Measurements from ENCODE around the gene LHX3.

Gene LHX3

DNA sequence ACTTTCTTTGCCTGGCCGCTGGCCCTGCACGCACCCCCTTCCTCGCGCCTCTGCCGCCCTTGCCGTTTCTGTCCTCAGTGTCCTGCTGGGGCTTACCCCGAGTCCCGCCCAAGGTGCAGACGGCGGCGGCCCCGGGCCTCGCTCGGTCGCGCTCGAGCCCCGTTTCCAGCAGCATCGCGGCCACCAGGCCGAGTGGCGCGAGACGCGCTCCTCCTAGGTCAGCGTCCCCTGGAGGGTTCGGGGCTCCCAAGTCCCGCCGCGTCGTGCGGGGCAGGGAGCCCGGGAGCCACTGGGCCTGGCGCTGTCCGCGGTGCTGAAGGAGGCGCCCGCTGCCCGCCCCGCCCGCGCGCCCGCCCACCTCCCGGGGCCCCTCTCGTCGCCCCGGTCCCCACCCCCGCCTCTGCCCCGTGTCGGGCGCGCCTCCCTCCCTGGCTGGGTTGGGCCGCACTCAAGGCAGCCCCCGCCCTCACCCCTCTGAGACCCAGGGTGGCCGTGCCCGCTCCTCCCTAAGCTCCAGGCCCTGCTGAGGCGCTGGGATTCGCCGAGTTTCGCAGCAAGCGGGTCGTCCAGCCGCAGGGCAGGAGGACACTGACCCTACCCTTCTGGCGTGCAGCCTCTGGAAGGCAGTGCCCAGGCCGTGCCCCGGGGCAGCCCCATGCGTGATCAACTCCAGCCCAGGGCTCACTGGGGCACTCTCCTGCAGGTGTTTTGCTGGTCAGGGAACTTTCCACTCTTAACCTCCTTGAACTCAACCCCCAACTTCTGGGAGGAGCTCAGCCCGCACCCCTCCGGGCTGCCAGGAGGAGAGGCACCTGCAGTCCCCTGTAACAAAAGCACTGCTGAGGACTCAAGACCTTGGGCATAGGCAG is at the start of gene LHX3:
LHX3 (minus strand) TSS at position 291 of the 869 bp plus-strand sequence; CDS start at position 175, 116 bp downstream.
- no peak within 1 kb of the TSS for H3K4me3 ChIP-seq (ENCODE audit: low read depth, low read length)
- DNase-seq (ENCODE audit: low read depth) = no peak
- TF ChIP-seq, protein P1, sequence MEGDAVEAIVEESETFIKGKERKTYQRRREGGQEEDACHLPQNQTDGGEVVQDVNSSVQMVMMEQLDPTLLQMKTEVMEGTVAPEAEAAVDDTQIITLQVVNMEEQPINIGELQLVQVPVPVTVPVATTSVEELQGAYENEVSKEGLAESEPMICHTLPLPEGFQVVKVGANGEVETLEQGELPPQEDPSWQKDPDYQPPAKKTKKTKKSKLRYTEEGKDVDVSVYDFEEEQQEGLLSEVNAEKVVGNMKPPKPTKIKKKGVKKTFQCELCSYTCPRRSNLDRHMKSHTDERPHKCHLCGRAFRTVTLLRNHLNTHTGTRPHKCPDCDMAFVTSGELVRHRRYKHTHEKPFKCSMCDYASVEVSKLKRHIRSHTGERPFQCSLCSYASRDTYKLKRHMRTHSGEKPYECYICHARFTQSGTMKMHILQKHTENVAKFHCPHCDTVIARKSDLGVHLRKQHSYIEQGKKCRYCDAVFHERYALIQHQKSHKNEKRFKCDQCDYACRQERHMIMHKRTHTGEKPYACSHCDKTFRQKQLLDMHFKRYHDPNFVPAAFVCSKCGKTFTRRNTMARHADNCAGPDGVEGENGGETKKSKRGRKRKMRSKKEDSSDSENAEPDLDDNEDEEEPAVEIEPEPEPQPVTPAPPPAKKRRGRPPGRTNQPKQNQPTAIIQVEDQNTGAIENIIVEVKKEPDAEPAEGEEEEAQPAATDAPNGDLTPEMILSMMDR (IDR thresholded peaks at IDR 0.05; ENCODE audit: low read depth, low read length) = no peak
- TF ChIP-seq POLR2A (IDR thresholded peaks at IDR 0.05; ENCODE audit: extremely low read depth, insufficient read length) = no peak
- no peak for TF ChIP-seq MYC (IDR thresholded peaks at IDR 0.05; ENCODE audit: low read depth, low read length)
- TF ChIP-seq, protein P2, sequence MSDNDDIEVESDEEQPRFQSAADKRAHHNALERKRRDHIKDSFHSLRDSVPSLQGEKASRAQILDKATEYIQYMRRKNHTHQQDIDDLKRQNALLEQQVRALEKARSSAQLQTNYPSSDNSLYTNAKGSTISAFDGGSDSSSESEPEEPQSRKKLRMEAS (IDR thresholded peaks at IDR 0.05; ENCODE audit: low read depth, low read length) = no peak

DNA sequence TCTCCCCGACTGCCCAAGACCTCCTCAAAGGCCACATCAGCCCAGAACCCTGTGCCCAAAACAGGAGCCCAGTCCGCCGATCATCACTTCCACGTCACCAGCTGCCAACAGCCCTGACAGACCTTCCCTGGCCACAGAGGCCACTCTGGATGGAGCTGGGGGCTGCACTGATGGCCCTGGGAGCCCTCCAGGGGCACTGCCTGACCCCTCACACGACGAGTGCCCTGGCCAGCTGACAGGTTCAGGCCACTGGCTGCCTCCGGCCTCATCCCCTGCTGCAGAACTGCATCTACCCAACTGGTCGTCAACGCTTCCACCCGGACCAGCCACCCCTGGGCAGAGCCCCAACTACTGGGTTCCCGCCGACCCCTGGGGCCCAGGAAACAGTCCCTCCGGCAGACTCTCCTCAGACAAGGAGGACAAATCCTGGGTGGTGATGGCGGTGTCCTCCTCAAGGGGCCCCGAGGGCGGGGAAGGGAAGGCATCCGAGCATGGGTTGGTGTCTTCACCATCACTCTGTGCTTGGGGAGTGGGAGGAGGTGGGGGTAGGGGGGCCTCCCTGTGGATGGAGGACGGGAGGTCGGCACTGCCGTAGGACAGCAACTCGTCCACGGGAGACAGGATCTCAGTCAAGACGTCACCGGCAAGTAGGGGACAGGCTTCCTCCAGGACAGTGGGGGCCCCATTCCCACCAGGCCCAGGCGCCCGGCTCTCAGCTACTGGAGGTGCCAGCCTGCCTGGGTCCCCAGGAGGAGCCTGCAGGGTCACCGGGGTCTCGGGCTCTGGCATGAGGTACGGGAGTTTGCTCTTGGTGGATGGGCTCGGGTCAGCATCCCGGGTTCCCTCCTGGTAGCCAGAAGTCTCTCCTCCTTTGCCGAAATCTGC is 48.6 kb upstream of the LHX3 start:
- TF ChIP-seq POLR2A (IDR thresholded peaks at IDR 0.05; ENCODE audit: extremely low read depth, insufficient read length) (no peak), MYC (IDR thresholded peaks at IDR 0.05; ENCODE audit: low read depth, low read length) (no peak)
- TF ChIP-seq, protein P2 (IDR thresholded peaks at IDR 0.05; ENCODE audit: low read depth, low read length) = no peak
- TF ChIP-seq, protein P1 (IDR thresholded peaks at IDR 0.05; ENCODE audit: low read depth, low read length) = no peak
- H3K4me3 ChIP-seq (ENCODE audit: low read depth, low read length) = no peak overlapping the region
- DNase-seq (ENCODE audit: low read depth) = no peak

- TF ChIP-seq, protein P1 (IDR thresholded peaks at IDR 0.05; ENCODE audit: low read depth, low read length) = no peak
- TF ChIP-seq, protein P2 (IDR thresholded peaks at IDR 0.05; ENCODE audit: low read depth, low read length) = no peak
- TF ChIP-seq POLR2A (IDR thresholded peaks at IDR 0.05; ENCODE audit: extremely low read depth, insufficient read length) = no peak
- no peak for TF ChIP-seq MYC (IDR thresholded peaks at IDR 0.05; ENCODE audit: low read depth, low read length)
- H3K4me3 ChIP-seq (ENCODE audit: low read depth, low read length) = no peak overlapping the region
- no peak for DNase-seq (ENCODE audit: low read depth)
Measured at GRCh38 chr9:136252846-136253245, 47.9 kb upstream of the LHX3 start.

- TF ChIP-seq MYC (IDR thresholded peaks at IDR 0.05; ENCODE audit: low read depth, low read length) = no peak
- TF ChIP-seq, protein P1 (IDR thresholded peaks at IDR 0.05; ENCODE audit: low read depth, low read length) = no peak
- no peak overlapping the region for H3K4me3 ChIP-seq (ENCODE audit: low read depth, low read length)
- DNase-seq (ENCODE audit: low read depth) = no peak
Measured at GRCh38 chr9:136252281-136252680, 47.4 kb upstream of the LHX3 start.

DNA sequence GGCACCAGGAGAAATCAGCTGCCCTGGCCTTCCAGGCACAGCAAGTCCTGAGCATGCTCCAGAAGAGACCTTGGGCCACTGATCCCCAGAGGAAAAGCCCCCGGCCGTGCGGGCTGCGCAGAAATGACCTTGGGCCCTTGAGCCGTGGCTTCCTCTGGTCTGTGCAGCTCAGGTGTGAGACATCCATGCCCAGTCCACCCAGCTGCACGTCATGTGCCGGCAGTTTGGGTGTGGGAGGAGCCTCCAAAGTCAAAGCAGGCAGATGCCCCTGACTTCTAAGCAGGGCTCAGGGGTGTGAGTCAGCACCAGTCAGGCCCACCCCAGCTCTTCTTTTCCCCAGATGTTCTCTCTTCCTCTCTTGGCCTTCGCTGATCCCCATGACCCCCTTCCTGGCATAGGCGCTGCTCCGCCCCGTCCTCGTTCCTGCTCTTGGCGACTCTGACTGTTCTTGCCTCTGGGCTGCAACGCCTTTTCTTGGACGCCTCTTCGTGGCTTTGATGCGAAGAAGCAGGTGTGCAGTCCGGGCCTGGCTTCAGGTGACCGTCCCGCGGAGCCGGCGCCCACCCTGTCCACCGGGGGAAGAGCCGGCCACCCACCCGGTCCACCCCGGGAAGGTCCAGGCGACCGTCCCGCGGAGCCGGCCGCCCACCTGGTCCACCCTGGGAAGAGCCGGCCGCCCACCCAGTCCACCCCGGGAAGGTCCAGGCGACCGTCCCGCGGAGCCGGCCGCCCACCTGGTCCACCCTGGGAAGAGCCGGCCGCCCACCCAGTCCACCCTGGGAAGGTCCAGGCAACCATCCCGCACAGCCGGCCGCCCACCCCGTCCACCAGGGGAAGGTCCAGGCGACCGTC is 46.6 kb upstream of the LHX3 start:
- DNase-seq (ENCODE audit: low read depth) = peak; percentile 29
- TF ChIP-seq, protein P2 (IDR thresholded peaks at IDR 0.05; ENCODE audit: low read depth, low read length) = no peak
- no peak for TF ChIP-seq MYC (IDR thresholded peaks at IDR 0.05; ENCODE audit: low read depth, low read length)
- TF ChIP-seq POLR2A (IDR thresholded peaks at IDR 0.05; ENCODE audit: extremely low read depth, insufficient read length) = no peak
- TF ChIP-seq, protein P1 (IDR thresholded peaks at IDR 0.05; ENCODE audit: low read depth, low read length) = no peak
- H3K4me3 ChIP-seq (ENCODE audit: low read depth, low read length) = no peak overlapping the region

Data from NB4 (cell line).